ENCODE results near the gene TXNDC9. TPM values are rescaled to one million over a fixed set of nuclear protein-coding genes. Genes with fewer than 3 reads are reported as not detected.
"Not testable (repeated sequence)": the region's sequence is repeated elsewhere in the genome, so short reads cannot be mapped to it uniquely, and the experiment has no call there.

The TXNDC9 gene
- total and polyA plus RNA-seq, 2 of the 8 experiments (the other 6 are each of a cell fraction or from before 2014, with no cell fraction given), result 12.9 to 35.6 TPM

DNA sequence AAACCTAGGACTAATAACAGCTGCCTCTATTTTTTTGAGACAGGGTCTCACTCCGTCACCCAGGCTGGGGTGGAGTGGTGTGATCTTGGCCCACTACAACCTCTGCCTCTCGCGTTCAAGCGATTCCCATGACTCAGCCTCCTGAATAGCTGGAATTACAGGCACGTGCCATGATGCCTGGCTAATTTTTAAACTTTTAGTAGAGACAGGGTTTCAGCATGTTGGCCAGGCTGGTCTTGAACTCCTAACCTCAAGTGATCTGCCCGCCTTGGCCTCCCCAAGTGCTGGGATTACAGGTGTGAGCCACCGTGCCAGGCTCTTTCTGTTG, 18.3 kb downstream of the TXNDC9 start:
- not testable (repeated sequence) for H3K4me1 ChIP-seq (replicated peaks in 1 of 4; ENCODE audit: control insufficient read depth in 3 of 4, insufficient read depth in 4 of 4, low read length in 3 of 4); H3K4me3 ChIP-seq (ENCODE audit: extremely low read depth in 1 of 4, insufficient read depth in 2 of 4, low read depth in 3 of 4, low read length in 4 of 4); H3K23ac ChIP-seq (ENCODE audit: insufficient read length); H2BK12ac ChIP-seq (ENCODE audit: low read depth, low read length); H2BK20ac ChIP-seq (ENCODE audit: low read length); H2BK15ac ChIP-seq (ENCODE audit: low read length); H2BK5ac ChIP-seq (ENCODE audit: low read depth, low read length); DNase-seq (ENCODE audit: low read depth in 1 of 2, low spot score in 2 of 2); H2AK5ac ChIP-seq (ENCODE audit: low read depth, low read length); H3K27me3 ChIP-seq (replicated peaks in 1 of 4; ENCODE audit: control insufficient read depth in 3 of 4, extremely low read depth in 1 of 4, insufficient read depth in 3 of 4, low read length in 3 of 4); H3K23me2 ChIP-seq (ENCODE audit: low read depth, low read length); H2BK120ac ChIP-seq (replicated peaks; ENCODE audit: low read depth, low read length); H3K9me3 ChIP-seq (ENCODE audit: insufficient read depth in 2 of 2, low read depth in 1 of 2, low read length in 1 of 2); H3K4ac ChIP-seq (replicated peaks; ENCODE audit: insufficient read length, low read depth, low read length); H3K79me1 ChIP-seq (ENCODE audit: low read depth, low read length); H3K18ac ChIP-seq (ENCODE audit: extremely low read depth, low read length); H3K56ac ChIP-seq (replicated peaks; ENCODE audit: insufficient read length, low read depth, low read length); H3K14ac ChIP-seq (ENCODE audit: insufficient read length); H4K91ac ChIP-seq (replicated peaks; ENCODE audit: insufficient read length, low read length); FAIRE-seq; H4K20me1 ChIP-seq (replicated peaks in 1 of 2; ENCODE audit: control insufficient read depth in 1 of 2, insufficient read depth in 2 of 2, low read length in 2 of 2); H4K8ac ChIP-seq (ENCODE audit: extremely low read depth, insufficient read depth, low read length); H4K5ac ChIP-seq (ENCODE audit: insufficient read length, low read depth, low read length); H3K9ac ChIP-seq (replicated peaks in 1 of 4; ENCODE audit: extremely low read depth in 1 of 4, low read depth in 3 of 4, low read length in 3 of 4); H3K79me2 ChIP-seq (ENCODE audit: control insufficient read depth in 1 of 2, insufficient read depth in 2 of 2, low read length in 2 of 2); H2AFZ ChIP-seq (ENCODE audit: low read length); H3K27ac ChIP-seq (ENCODE audit: low read depth, low read length); H3K4me2 ChIP-seq (ENCODE audit: insufficient read depth in 1 of 2, low read depth in 2 of 2, low read length in 2 of 2)
- peaks cover 7 to 43% (median 19%) of the 10 kb centered on the region in 4 experiments; a peak in 7 of 8 replicates for H3K36me3 ChIP-seq (ENCODE audit: control insufficient read depth in 2 of 4, insufficient read depth in 4 of 4, low read length in 3 of 4)
- ChIA-PET CTCF (ENCODE audit: partially characterized antibody) (interaction anchor here (1.9 kb wide), 1 partner anchor 116 kb away, joined by 3 read pairs; no protein-coding TSS in a partner anchor), POLR2A (ENCODE audit: partially characterized antibody) (interaction anchor here (0.9 to 1.2 kb wide), 2 partner anchors 12 to 20 kb away, joined by 3 read pairs; no protein-coding TSS in a partner anchor)
- WGBS, 2 experiments (ENCODE audit: extremely low coverage in 1 of 2, insufficient coverage in 1 of 2, insufficient read length in 1 of 2, insufficient replicate concordance in 2 of 2, low coverage in 1 of 2, low lambda C conversion rate in 2 of 2, missing lambda C conversion rate in 1 of 2), result 90% methylated on average over 7 of the region's 7 CpGs; no CpG with 5 or more reads in 1 of the 2 experiments
